ENCODE measurements around the gene NKAIN4.
"Not testable (repeated sequence)": the region's sequence is repeated elsewhere in the genome, so short reads cannot be mapped to it uniquely, and the experiment has no call there.

Gene NKAIN4

GRCh38 chr20:63255931-63256704, 1.9 kb upstream of the NKAIN4 start:
- DNase-seq (ENCODE audit: low spot score): no peak

- DNase-seq (ENCODE audit: low spot score): no peak
Measured at GRCh38 chr20:63254606-63255384, 532 bp upstream of the NKAIN4 start.

- DNase-seq (ENCODE audit: low spot score): no peak
Measured at GRCh38 chr20:63253438-63254231, 628 bp downstream of the NKAIN4 start.

- DNase-seq (ENCODE audit: low spot score): no peak
Measured at GRCh38 chr20:63253065-63253437, 1.2 kb downstream of the NKAIN4 start.

GRCh38 chr20:63252284-63252711, 2.0 kb downstream of the NKAIN4 start:
- no peak for DNase-seq (ENCODE audit: low spot score)

- not testable (repeated sequence) for DNase-seq (ENCODE audit: low spot score)
Measured at GRCh38 chr20:63251350-63251749, 2.9 kb downstream of the NKAIN4 start.

GRCh38 chr20:63249891-63250290, 4.4 kb downstream of the NKAIN4 start:
- DNase-seq (ENCODE audit: low spot score): no peak

GRCh38 chr20:63248835-63249591, 5.2 kb downstream of the NKAIN4 start:
- DNase-seq (ENCODE audit: low spot score): no peak

- DNase-seq (ENCODE audit: low spot score): no peak
Measured at GRCh38 chr20:63247671-63248228, 6.5 kb downstream of the NKAIN4 start.

- DNase-seq (ENCODE audit: low spot score): no peak
Measured at GRCh38 chr20:63246490-63247288, 7.6 kb downstream of the NKAIN4 start.

- DNase-seq (ENCODE audit: low spot score): no peak
Measured at GRCh38 chr20:63244468-63244867, 9.8 kb downstream of the NKAIN4 start.

GRCh38 chr20:63243604-63244247, 10.5 kb downstream of the NKAIN4 start:
- DNase-seq (ENCODE audit: low spot score): no peak

- DNase-seq (ENCODE audit: low spot score): no peak
Measured at GRCh38 chr20:63242736-63243135, 11.5 kb downstream of the NKAIN4 start.

GRCh38 chr20:63241272-63241671, 13.0 kb downstream of the NKAIN4 start:
- DNase-seq (ENCODE audit: low spot score): no peak

GRCh38 chr20:63240004-63240403, 14.3 kb downstream of the NKAIN4 start:
- DNase-seq (ENCODE audit: low spot score): no peak

- DNase-seq (ENCODE audit: low spot score): no peak
Measured at GRCh38 chr20:63239431-63239830, 14.8 kb downstream of the NKAIN4 start.

- no peak for DNase-seq (ENCODE audit: low spot score)
Measured at GRCh38 chr20:63238514-63239125, 15.6 kb downstream of the NKAIN4 start.

GRCh38 chr20:63238031-63238430, 16.2 kb downstream of the NKAIN4 start:
- no peak for DNase-seq (ENCODE audit: low spot score)

- DNase-seq (ENCODE audit: low spot score): no peak
Measured at GRCh38 chr20:63236116-63236837, 18.0 kb downstream of the NKAIN4 start.

Data from CD4-positive, alpha-beta T cell treated with Interleukin-6 at 100 ng/mL for 8 hours (primary cell).